ENCODE results near the gene LMO2. TPM values are rescaled to one million over a fixed set of nuclear protein-coding genes. Genes with fewer than 3 reads are reported as not detected.
"Not testable (repeated sequence)": the region's sequence is repeated elsewhere in the genome, so short reads cannot be mapped to it uniquely, and the experiment has no call there.

LMO2 gene
- total and polyA plus RNA-seq, 12 donors: 12.4 to 40.8 (median 30.8) TPM

DNA sequence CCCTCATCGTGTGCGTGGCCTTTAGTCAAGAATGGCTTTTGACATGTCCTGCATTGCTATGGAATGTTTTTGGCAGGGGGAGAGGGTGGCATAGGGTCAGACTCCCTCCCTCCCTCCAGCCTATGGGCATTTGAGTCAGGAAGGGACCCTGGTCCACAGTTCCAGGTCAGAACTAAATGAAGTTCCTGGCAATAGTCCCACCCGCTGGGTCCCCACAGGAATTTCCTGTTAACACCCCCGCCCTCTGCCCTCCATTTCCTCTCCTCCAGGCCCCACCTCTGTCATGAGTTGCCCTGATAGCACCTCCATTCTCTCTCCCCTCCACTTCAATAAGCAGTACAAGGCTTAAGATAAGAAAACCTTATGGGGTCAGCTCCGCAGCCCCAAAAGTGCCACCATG lies 40.8 kb upstream of the LMO2 start:
- Histone ChIP-seq H3K9me3 (replicated peaks in 1 of 3) (no peaks in the 10 kb centered on the region), H3K4me3 (no peak overlapping the region), H3K27ac (peak overlapping the region in 1 of 5 donors; percentile 33), H3K4me1 (replicated peaks in 1 of 2) (peaks cover 4 to 29% of the 10 kb centered on the region in 2 donors), H3K36me3 (replicated peaks in 1 of 2) (no peaks in the 10 kb centered on the region), H3K27me3 (no peaks in the 10 kb centered on the region)
- intact Hi-C loops (cut with DNase I): loop anchor here in 1 of 2 donors (10.0 kb wide), 1 partner anchor 58 kb away; no protein-coding TSS in a partner anchor
- DNase-seq: peak in 3 of 7 donors; percentile 20 to 60 (median 38)
- TF ChIP-seq POLR2A (IDR thresholded peaks at IDR 0.05): no peak
- TF ChIP-seq, protein P1, sequence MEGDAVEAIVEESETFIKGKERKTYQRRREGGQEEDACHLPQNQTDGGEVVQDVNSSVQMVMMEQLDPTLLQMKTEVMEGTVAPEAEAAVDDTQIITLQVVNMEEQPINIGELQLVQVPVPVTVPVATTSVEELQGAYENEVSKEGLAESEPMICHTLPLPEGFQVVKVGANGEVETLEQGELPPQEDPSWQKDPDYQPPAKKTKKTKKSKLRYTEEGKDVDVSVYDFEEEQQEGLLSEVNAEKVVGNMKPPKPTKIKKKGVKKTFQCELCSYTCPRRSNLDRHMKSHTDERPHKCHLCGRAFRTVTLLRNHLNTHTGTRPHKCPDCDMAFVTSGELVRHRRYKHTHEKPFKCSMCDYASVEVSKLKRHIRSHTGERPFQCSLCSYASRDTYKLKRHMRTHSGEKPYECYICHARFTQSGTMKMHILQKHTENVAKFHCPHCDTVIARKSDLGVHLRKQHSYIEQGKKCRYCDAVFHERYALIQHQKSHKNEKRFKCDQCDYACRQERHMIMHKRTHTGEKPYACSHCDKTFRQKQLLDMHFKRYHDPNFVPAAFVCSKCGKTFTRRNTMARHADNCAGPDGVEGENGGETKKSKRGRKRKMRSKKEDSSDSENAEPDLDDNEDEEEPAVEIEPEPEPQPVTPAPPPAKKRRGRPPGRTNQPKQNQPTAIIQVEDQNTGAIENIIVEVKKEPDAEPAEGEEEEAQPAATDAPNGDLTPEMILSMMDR (IDR thresholded peaks at IDR 0.05): no peak
- 74 to 91% (median 78%) methylated on average over 5 of the region's 5 CpGs for WGBS, 4 donors

DNA sequence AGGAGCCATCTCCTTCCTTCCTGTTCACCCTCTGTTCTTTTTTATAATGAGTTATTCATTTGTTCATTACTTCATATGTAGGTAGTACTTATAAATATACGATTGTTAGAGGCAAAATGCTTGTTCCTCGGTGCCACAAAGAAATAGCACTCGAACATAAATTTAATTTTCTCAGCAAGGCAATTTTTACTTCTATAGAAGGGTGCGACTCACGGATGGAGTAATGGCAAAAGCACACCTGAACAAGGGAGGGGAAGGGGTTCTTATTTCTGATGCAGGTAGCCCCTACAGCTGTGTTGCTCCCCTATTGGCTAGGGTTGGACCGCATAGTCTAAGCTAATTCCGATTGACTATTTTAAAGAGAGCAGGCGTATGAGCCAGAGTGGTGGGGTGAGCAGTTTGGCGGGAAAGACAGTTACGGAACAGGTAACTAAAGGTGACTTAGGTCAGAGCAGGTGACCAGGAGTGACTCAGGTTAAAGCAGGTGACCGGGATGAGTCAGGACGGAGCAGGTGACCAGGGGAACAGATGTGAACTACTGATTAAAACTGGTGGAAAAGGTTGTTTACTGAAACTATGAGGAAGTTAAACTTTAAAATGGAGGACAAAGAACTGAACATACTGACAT lies 40.0 kb upstream of the LMO2 start:
- H3K27me3 ChIP-seq; H3K4me3 ChIP-seq; DNase-seq; H3K36me3 ChIP-seq (replicated peaks in 1 of 2); H3K9me3 ChIP-seq (replicated peaks in 1 of 3): not testable (repeated sequence)
- WGBS, 4 donors: 90 to 94% (median 92%) methylated on average over 12 of the region's 12 CpGs
- H3K27ac ChIP-seq: peak overlapping the region in 1 of 5 donors; percentile 33
- H3K4me1 ChIP-seq (replicated peaks in 1 of 2): peaks cover 10 to 30% of the 10 kb centered on the region in 2 donors
- intact Hi-C loops (cut with DNase I): loop anchor here in 1 of 2 donors (10.0 kb wide), 1 partner anchor 57 kb away; no protein-coding TSS in a partner anchor

DNA sequence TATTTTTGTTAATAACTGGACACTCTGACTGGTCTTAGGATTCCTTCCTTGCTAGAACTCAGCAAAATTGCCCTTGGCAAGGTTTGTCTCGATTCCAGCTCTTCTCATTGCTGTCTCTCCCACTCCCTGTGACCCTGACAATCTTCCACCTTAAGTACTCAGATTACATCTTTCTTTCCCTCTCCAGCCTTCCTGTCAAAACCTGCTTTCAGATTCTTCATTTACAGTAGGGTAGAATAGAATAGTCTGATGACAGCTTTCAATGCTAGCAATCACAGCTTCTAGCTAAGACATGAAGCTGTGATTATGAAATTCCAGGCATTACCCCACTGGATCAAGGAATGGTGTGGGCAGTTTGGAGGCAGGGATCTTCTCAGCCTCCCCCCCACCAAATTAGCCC lies 39.2 kb upstream of the LMO2 start:
- no peaks in the 10 kb centered on the region for H3K27me3 ChIP-seq
- H3K4me1 ChIP-seq (replicated peaks in 1 of 2): peaks cover 11 to 23% of the 10 kb centered on the region in 2 donors
- H3K9me3 ChIP-seq (replicated peaks in 1 of 3): no peaks in the 10 kb centered on the region
- H3K27ac ChIP-seq: peak overlapping the region in 2 of 5 donors; percentile 71 to 83
- no peaks in the 10 kb centered on the region for H3K36me3 ChIP-seq (replicated peaks in 1 of 2)
- 19 to 44% (median 38%) methylated on average over 1 of the region's 1 CpG for WGBS, 4 donors
- TF ChIP-seq POLR2A (IDR thresholded peaks at IDR 0.05): no peak
- TF ChIP-seq, protein P1 (IDR thresholded peaks at IDR 0.05): no peak
- no peak for DNase-seq
- intact Hi-C loops (cut with DNase I): loop anchor here in 1 of 2 donors (10.0 kb wide), 1 partner anchor 56 kb away; no protein-coding TSS in a partner anchor
- no peak overlapping the region for H3K4me3 ChIP-seq

DNA sequence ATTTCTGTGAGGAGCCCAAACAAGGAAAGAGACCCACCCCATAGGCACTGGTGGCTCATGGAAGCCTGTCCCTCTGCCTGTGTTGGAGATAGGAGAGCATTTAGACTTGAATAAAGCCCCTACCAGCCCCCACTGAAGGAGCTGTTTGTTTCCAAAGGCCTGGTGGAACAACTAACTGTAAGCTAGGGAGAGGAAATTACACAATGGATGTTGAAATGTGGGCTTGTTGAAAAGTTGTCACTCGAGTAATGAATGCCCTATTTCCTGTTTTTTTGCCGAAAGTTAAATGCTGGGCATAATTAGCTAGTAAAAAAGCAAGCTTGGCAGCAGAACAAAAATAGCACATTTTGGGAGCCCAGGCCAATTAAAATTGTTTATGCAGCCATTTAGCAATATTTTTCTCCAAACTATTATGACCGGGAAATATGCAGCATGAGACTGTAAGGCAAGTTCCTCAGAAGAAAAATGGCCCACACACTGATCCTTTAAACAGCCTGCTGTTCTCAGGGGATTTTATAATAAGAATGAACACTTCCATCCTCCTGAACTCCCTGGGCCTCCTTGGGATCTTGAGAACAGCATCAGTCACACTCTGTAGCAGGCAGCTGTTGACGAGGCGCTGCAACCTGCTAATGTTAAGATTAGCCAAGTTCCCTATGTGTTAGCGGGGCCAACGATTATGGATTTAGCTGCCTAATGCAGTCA lies 38.6 kb upstream of the LMO2 start:
- intact Hi-C loops (cut with DNase I): loop anchor here in 1 of 2 donors (10.0 kb wide), 1 partner anchor 56 kb away; no protein-coding TSS in a partner anchor

More for the DNA sequence above, 38.6 kb upstream of the LMO2 start:
- H3K27me3 ChIP-seq: no peaks in the 10 kb centered on the region
- no peaks in the 10 kb centered on the region for H3K36me3 ChIP-seq (replicated peaks in 1 of 2)
- TF ChIP-seq POLR2A (IDR thresholded peaks at IDR 0.05): no peak
- TF ChIP-seq, protein P1 (IDR thresholded peaks at IDR 0.05): no peak
- H3K4me3 ChIP-seq: no peak overlapping the region
- H3K4me1 ChIP-seq (replicated peaks in 1 of 2): peaks cover 11 to 23% of the 10 kb centered on the region in 2 donors
- WGBS, 4 donors: 42 to 52% (median 49%) methylated on average over 7 of the region's 7 CpGs
- peak overlapping the region in 4 of 5 donors; percentile 35 to 83 (median 56) for H3K27ac ChIP-seq
- DNase-seq: peak in 4 of 7 donors; percentile 24 to 42 (median 40)
- no peaks in the 10 kb centered on the region for H3K9me3 ChIP-seq (replicated peaks in 1 of 3)
